ENCODE data around the gene VAMP1.

DNA sequence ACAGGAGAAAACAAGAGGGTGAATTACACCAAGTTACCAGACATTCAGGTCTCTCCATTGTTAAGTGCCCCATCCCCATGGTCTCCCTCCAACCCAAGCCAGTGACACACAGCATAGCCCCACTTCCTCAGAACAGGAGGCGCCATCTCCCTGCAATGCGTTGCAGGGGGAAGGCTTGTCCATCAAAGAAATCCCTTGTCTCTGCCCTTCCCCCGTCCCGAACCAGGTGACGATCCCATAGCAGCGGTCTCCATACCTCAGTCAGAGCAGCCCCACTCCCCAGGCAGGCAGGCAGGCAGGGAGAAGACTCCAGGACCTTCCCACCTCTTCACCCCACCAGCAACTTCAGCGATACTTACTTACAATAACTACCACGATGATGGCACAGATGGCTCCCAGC is 5.9 kb downstream of the VAMP1 start:
- TF ChIP-seq POLR2A (IDR thresholded peaks at IDR 0.05; ENCODE audit: low read length) (no peak), GATA1 (IDR thresholded peaks at IDR 0.05; ENCODE audit: low read depth, low read length) (no peak)

Measured in erythroblast (primary cell).